SU-DHL-6 (cell line): ENCODE data around the gene HIRIP3.
"Not testable (repeated sequence)": the region's sequence is repeated elsewhere in the genome, so short reads cannot be mapped to it uniquely, and the experiment has no call there.

Experiments used
- CTCF ChIP-seq: fragments of 200-600 bp; sonication (generic); IDR thresholded peaks from one replicate; pipeline ENCODE4 v1.5.1; 2017; ENCODE audit warnings: antibody characterized with exemption, mild to moderate bottlenecking, low read length, moderate library complexity; ENCODE audit not compliant: insufficient read depth, poor library complexity, severe bottlenecking
- EZH2phosphoT487 ChIP-seq: fragments of 200-600 bp; sonication (generic), shearing (Covaris generic); conservative IDR thresholded peaks from 2 replicates; pipeline ENCODE4 v1.6.1; 2018; ENCODE audit warnings: mild to moderate bottlenecking, antibody characterized with exemption, low read length, moderate library complexity, mixed read lengths

DNA sequence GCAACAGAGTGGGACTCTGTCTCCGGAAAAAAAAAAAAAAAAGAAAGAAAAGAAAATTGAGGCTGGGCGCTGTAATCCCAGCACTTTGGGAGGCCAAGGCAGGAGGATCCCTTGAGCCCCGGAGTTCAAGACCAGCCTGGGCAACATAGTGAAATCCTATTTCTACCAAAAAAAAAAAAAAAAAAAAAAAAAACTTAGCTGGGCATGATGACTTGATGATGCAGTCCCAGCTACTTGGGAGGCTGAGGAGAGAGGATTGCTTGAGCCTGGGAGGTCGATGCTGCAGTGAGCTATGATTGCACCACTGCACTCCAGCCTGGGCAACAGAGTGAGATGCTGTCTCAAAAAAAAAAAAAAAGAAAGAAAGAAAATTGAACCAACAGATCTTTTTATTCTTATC, 22.5 kb upstream of the HIRIP3 start:
- TF ChIP-seq CTCF, EZH2phosphoT487: not testable (repeated sequence)
